Activated CD4-positive, alpha-beta T cell treated with anti-CD3 and anti-CD28 coated beads, Interleukin-10, Interleukin-2, amounts not matched to agents 100 ng/mL and 50 ng/mL, durations not matched to agents 16 hours and 8 hours (primary cell): ENCODE data around the gene NXNL2.

Experiments
- DNase-seq: peaks from one replicate; pipeline ENCODE4 v3.0.0-alpha.2; 2020

Gene NXNL2

DNA sequence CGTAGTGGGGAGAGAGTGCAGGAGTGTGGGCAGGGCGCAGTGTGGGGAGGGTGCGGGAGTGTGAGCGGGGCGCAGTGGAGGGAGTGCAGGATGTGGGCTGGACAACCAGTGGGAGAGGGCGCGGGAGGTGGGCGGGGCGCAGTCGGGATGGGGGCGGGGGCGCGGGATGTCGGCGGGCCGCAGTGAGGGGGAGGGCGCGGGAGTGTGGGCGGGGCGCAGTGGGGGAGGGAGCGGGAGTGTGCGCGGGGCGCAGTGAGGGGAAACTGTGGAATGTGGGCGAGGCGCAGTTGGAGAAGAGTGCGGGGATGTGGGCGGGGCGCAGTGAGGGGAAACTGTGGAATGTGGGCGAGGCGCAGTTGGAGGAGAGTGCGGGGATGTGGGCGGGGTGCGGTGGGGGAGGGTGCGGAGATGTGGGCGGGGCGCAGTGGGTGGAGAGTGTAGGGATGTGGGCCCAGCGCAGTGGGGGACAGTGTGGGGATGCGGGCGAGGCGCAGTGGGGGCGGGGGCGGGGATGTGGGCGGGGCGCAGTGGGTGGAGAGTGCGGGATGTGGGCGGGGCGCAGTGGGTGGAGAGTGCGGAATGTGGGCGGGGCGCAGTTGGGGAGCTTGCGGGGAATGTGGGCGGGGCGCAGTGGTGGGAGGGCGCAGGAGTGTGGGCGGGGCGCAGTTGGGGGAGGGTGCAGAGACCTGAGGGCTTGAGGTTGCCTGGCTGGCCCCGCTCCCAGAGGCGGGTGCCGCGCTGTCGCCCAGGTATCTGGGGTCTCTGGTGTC is at the start of gene NXNL2:
TSS of gene NXNL2 (plus strand) at position 723 of the 770 bp plus-strand sequence. CDS start 257 bp downstream, outside the sequence.
- DNase-seq = peak; percentile 36

- DNase-seq = no peak
Measured at GRCh38 chr9:88488166-88488565, 46.8 kb upstream of the NXNL2 start.

DNA sequence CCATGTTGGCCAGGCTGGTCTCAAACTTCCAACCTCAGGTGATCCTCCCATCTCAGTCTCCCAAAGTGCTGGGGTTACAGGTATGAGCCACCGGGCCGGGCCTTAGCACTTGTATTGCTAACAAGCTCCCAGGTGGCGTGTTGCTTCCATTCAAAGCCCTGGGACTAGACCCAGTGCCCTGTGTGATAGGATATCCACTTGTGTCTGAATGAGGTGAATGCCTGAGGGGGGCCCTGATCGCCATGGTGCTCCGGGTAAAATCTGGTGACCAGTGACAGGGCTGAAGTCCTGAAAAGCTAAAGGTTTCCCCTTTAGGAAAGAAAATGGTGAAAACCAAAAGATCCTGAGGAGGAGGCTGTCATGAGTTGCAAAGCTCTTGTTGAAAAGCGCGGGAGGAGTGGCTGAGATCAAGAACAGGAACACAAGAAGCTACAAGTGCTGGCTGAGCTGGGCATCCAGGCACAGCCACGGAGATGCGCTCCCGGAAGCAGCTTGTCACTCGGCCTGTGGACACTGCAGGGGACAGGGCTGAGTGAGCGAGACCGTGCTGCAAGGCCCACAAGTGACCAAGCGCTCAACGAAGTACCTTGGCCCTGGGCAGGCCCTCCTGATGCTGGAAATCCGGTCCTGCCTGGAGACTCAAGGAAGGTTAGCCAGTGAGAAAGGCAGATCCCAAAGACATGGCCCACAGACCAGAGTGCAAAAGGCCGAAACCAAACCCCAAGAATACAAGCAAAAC is 39.8 kb upstream of the NXNL2 start:
- no peak for DNase-seq

- DNase-seq = no peak
Measured at GRCh38 chr9:88497224-88497623, 37.8 kb upstream of the NXNL2 start.

DNA sequence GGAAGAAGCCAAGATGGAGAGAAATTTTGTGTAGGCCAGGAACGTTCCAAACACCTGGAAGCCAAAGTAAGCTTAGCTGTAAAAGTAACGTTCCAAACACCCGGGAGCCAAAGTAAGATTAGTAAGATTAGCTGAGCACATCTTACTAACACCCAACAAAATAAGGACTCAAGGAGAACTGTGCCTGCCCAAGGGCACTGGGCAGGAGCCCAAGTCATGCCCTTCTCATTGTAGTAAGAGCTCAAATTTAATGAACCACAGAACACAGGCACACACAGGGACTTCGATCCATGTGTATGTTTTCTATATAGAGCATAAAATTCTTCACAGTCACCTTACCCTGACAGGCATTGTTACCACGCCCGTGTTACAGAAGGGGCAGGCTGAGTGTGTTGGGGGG is 36.1 kb upstream of the NXNL2 start:
- DNase-seq = no peak

GRCh38 chr9:88501086-88501485 is 33.9 kb upstream of the NXNL2 start:
- DNase-seq = no peak

DNA sequence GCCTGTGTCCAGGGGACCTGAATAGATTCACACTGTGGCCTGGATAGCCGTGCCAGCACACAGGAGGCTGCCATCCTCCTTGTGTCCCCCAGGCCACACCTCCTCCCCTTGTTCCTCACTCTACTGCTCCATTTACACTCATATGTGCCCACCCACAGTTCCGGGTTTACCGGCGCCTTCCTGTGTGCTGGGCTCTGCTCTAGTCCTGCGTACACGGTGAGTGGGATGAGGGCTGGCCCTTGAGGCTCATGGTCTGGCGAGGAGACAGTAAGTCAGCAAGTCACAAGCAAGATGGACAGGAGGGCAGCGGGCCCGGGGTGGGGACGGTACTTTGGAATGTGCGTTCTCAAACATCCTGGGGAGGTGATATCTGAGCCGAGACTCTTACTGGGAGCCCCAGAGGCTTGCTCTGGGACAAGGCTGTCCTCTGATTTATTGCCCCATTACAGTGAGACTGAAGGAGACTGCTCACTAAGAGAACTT is 32.4 kb upstream of the NXNL2 start:
- DNase-seq = no peak

DNA sequence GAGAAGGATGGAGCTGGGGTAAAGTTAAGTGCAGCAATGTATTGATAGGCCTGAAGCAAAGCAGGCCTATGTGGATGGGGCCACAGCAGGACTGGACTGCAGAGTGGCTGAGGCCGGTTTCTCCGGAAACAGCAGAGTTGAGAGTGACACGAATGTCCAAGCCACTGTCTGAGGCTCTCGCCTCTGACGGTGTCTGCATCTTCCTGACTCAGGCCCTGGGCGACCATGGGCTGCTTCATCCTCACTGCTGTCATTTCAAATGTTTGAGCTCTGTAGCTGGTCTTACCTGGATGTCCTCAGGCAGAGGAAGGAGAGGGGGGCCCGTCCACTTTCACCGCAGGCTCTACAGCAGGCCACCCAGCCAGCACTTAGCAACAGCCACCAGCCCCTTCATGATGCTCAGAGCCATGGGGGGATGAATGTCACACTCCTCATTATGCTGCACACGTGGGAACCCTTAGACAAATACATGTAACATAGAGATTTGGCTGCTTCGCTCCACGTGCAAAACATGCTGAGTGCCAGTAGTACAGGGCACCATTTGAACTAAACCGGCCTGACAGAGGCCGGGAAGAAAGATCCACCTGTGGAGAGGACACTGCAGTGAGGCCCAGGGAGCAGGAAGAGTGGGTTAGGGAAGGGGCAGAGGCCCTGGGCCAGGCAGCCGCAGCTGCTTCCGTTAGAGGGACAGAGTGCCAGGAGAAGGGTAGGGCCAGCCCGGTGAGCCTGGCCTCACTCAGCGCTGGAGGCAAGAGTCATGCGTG is 31.7 kb upstream of the NXNL2 start:
- no peak for DNase-seq

DNA sequence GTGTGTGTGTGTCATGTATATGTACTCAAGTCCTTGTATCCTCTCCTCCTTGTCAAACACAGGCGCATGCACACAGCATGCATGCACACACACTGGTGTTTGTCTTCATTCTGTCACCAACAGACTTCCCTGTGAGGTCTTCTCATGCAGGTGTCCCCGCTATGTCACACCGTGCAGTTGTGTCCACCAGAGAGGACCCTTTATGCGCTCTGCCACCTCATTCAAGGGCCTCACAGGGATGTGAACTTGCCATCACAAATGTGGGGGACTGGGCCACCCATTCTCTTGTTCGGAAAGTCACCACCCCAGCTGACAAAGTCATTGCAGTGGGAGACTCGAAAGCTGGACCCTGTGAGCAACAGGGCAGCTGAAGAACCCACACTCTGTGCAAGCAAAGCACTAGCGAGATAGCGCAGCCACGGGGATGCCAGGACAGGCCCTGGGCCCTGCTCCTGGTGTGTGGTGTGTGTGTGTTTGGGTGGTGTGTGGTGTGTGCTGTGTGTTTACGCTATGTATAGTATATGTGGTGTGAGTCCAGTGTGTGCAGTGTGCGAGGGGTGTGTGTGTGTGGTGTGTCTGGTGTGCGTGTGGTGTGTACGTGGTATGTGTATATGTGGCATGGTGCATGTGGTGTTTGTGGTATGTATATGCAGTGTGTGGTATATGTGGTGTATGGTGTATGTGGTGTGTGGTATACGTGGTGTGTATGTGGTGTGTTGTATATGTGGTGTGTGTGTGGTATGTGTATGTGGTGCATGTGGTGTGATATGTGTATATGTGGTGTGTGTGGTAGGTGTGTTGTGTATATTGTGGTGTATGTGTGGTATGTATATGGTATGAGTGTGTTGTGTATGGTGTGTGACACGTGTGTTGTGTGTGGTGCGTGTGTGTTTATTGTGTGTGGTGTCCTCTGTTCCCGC is 30.9 kb upstream of the NXNL2 start:
- no peak for DNase-seq

- no peak for DNase-seq
Measured at GRCh38 chr9:88508326-88508725, 26.7 kb upstream of the NXNL2 start.

- DNase-seq = no peak
Measured at GRCh38 chr9:88511906-88512305, 23.1 kb upstream of the NXNL2 start.

DNA sequence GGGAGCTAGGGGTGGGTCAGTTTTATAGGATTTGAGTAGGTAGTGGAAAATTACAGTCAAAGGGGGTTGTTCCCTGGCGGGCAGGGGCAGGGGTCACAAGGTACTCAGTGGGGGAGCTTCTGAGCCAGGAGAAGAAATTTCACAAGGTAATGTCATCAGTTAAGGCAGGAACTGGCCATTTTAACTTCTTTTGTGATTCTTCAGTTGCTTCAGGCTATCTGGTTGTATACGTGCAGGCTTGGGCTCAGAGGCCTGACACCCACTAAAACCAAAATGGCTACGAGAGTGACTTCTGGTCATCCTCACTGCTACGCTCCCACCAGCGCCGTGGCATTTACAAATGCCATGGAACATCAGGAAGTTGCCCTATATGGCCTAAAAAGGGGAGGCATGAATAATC is 20.7 kb upstream of the NXNL2 start:
- no peak for DNase-seq

GRCh38 chr9:88521308-88521707 is 13.7 kb upstream of the NXNL2 start:
- no peak for DNase-seq

DNA sequence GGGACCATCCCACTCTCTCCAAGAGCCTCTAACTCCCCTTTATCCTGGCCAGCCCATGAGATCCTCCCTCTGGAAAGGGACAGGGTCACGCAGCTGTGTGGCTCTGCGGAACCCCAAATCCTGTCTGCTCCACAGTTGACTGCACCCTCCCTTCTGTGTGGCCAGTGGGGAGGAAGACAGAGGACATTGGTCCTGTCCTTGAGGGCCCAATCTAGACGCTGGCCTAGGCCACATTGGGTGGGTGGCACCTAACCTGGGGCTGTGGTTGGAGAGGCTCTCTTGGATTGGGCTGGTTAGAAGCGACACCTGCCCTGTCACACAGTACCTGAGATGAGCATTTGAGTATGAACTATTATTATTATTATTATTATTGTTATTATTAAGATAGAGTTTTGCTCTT is 12.6 kb upstream of the NXNL2 start:
- DNase-seq = no peak

DNA sequence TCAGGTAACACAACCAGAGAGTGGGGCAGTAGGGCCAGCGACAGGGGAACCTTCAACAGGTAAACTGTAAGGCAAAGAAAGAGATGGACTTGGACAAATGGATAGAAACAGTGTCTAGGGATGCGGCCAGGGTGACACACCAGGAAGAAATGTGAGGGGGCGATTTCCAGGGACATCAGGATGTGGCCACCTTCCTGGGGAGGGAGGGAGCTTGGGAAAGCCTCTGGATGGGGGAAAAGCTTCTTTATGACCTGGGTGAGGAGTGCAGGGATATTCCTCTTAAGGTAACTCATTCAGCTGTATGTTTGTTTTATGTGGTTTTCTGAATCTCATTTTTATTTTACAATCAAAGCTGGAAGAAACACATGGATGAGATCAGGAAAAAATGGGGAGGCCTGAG is 11.9 kb upstream of the NXNL2 start:
- DNase-seq = no peak

DNA sequence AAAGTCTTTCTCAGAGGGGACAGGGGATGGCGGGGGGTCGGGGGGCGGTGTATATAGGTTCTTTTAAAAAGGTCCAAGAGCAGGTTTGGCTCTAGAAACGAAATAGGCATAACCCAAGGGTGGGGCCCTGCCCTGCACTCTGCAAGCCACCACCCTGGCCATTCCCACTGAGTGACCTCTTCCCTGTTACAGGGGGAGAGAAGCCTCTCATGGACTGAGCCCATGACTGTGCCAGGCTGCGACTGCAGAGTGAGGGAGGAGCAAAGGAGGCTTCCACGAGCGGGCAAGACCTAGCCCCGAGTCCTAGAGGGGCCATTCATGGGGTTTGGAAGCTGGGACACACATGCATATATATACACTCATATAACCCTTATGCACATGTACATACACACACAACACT is 10.1 kb upstream of the NXNL2 start:
- no peak for DNase-seq

DNA sequence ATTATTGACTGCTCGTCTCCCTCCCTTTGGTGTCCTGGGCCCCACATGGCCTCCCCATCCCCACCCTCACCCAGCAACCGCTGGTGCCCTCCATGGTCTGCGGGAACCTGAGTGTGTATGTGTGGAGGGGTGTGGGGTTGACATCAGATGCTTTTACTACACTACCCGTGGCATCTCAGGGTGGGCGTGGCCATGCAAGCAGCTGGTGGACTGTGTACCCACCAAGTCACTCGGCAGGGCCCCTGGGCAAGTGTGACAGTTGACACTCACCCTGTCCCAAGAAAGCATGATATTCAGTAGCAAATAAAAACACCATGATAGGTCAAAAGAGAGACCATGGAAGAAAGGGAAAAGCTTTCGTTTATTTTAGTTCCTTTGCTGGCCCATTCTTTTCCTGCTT is 7.4 kb upstream of the NXNL2 start:
- DNase-seq = no peak

- no peak for DNase-seq
Measured at GRCh38 chr9:88528080-88528790, 6.7 kb upstream of the NXNL2 start.

DNA sequence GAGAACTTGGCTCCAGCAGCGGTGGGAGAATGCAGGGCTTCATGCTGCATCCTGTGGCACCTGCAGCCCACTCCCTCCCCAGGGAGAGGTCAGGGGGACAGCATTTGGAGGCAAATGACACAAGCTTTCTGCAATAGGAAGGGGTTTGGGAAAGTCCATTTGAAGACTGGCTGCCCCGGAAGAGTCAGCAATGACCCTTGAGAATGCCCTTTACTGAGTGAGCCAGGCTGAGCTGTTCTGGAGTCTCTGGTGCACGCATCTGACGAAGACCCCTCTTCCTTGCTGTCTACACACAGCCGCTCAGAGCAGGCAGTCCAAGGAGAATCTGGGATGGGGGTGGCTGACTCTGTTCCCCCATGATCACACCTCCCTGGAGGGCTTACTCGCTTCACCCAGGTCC is 5.5 kb upstream of the NXNL2 start:
- no peak for DNase-seq

- DNase-seq = no peak
Measured at GRCh38 chr9:88530051-88530450, 4.9 kb upstream of the NXNL2 start.

DNA sequence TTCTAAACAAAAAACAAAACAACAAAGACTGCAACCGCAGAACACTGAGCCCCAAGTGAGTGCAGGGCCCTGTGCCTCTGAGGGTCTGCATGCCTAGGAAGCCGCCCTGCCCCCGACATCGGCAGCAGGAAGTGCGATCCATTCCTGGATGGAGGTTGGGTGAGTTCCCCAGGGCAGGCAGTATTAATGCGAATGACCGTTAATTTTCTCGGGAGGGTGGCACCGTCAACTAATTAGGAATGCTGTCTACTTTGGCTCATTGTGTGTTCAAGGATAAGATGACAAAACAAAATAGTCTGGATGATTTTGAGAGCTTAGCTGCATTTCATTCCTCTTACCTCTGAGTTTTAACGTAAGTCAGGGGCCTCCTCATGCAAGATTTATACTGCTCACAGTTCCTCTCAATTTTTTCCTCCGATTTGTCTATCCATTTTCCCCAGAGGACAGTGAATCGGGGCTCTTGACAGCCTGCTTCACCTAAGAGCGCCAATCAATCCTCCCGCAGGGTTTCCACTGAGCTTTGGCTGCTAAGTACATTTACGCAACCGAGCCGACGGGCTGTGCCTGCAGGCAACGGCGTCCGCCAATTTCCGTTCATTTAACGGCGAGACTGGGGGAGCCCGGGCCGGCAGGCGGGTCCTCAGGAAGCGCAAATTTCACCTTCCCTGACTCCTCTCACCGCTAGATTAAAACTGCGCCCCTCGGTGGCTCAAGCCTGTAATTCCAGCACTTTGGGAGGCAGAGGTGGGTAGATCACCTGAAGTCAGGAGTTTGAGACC is 2.9 kb upstream of the NXNL2 start:
- peak; percentile 24 for DNase-seq
